C4-2B (cell line): ENCODE measurements around the gene SLC2A3.
"Not testable (repeated sequence)": the region's sequence is repeated elsewhere in the genome, so short reads cannot be mapped to it uniquely, and the experiment has no call there.

Experiments used
- H3K27ac ChIP-seq: fragments of 450-650 bp; 2 replicates; pipeline ENCODE4 v1.5.1; 2017
- CTCF ChIP-seq: fragments of 450-650 bp; conservative IDR thresholded peaks from 2 replicates; pipeline ENCODE4 v1.5.1; 2017; ENCODE audit warnings: mild to moderate bottlenecking
- ZFX ChIP-seq: fragments of 450-650 bp; IDR thresholded peaks from 2 replicates; pipeline ENCODE4 v1.6.1; 2017

Gene SLC2A3

GRCh38 chr12:7970475-7971252 lies 34.7 kb upstream of the SLC2A3 start:
- no peak for TF ChIP-seq ZFX
- H3K27ac ChIP-seq: no peak overlapping the region

- no peak overlapping the region for H3K27ac ChIP-seq
- TF ChIP-seq ZFX (no peak), CTCF (no peak)
Observed at GRCh38 chr12:7966563-7966962, 30.6 kb upstream of the SLC2A3 start.

GRCh38 chr12:7964669-7965068 lies 28.7 kb upstream of the SLC2A3 start:
- not testable (repeated sequence) for H3K27ac ChIP-seq

GRCh38 chr12:7961395-7962178 lies 25.6 kb upstream of the SLC2A3 start:
- TF ChIP-seq CTCF: no peak
- TF ChIP-seq ZFX: no peak
- H3K27ac ChIP-seq: no peak overlapping the region

- no peak overlapping the region for H3K27ac ChIP-seq
- TF ChIP-seq CTCF: no peak
- TF ChIP-seq ZFX: no peak
Observed at GRCh38 chr12:7959701-7960121, 23.7 kb upstream of the SLC2A3 start.

GRCh38 chr12:7959278-7959677 lies 23.3 kb upstream of the SLC2A3 start:
- no peak for TF ChIP-seq ZFX
- TF ChIP-seq CTCF: no peak
- H3K27ac ChIP-seq: no peak overlapping the region

- H3K27ac ChIP-seq: not testable (repeated sequence)
Observed at GRCh38 chr12:7954877-7955276, 18.9 kb upstream of the SLC2A3 start.

GRCh38 chr12:7954418-7954817 lies 18.4 kb upstream of the SLC2A3 start:
- not testable (repeated sequence) for H3K27ac ChIP-seq

GRCh38 chr12:7953912-7954311 lies 17.9 kb upstream of the SLC2A3 start:
- not testable (repeated sequence) for H3K27ac ChIP-seq

- TF ChIP-seq ZFX: no peak
- no peak for TF ChIP-seq CTCF
- H3K27ac ChIP-seq: no peak overlapping the region
Observed at GRCh38 chr12:7951671-7952070, 15.7 kb upstream of the SLC2A3 start.

GRCh38 chr12:7950230-7950943 lies 14.4 kb upstream of the SLC2A3 start:
- not testable (repeated sequence) for H3K27ac ChIP-seq
